ENCODE results near the gene TP73.
"Not testable (repeated sequence)": the region's sequence is repeated elsewhere in the genome, so short reads cannot be mapped to it uniquely, and the experiment has no call there.

The TP73 gene

DNA sequence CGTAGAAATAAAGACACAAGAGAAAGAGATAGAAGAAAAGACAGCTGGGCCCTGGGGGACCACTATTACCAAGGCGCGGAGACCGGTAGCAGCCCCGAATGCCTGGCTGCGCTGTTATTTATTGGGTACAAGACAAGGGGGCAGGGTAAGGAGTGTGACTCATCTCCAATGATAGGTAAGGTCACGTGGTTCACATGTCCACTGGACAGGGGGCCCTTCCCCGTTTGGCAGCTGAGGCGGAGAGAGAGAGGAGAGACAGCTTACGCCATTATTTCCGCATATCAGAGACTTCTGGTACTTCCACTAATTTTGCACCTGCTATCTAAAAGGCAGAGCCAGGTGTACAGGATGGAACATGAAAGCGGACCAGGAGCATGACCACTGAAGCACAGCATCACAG, 31.6 kb upstream of the TP73 start:
- H3K27me3 ChIP-seq (replicated peaks; ENCODE audit: control insufficient read depth, insufficient read depth, low read length) = no peaks in the 10 kb centered on the region
- TF ChIP-seq, protein P1, sequence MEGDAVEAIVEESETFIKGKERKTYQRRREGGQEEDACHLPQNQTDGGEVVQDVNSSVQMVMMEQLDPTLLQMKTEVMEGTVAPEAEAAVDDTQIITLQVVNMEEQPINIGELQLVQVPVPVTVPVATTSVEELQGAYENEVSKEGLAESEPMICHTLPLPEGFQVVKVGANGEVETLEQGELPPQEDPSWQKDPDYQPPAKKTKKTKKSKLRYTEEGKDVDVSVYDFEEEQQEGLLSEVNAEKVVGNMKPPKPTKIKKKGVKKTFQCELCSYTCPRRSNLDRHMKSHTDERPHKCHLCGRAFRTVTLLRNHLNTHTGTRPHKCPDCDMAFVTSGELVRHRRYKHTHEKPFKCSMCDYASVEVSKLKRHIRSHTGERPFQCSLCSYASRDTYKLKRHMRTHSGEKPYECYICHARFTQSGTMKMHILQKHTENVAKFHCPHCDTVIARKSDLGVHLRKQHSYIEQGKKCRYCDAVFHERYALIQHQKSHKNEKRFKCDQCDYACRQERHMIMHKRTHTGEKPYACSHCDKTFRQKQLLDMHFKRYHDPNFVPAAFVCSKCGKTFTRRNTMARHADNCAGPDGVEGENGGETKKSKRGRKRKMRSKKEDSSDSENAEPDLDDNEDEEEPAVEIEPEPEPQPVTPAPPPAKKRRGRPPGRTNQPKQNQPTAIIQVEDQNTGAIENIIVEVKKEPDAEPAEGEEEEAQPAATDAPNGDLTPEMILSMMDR (IDR thresholded peaks at IDR 0.05; ENCODE audit: insufficient read depth, low read length, poor library complexity, severe bottlenecking) = no peak
- H3K36me3 ChIP-seq (ENCODE audit: control insufficient read depth, insufficient read depth, low read length) = no peaks in the 10 kb centered on the region
- DNase-seq (ENCODE audit: extremely low read depth, insufficient read length) = no peak
- no peak overlapping the region for H3K4me3 ChIP-seq (replicated peaks; ENCODE audit: low read depth, low read length)

DNA sequence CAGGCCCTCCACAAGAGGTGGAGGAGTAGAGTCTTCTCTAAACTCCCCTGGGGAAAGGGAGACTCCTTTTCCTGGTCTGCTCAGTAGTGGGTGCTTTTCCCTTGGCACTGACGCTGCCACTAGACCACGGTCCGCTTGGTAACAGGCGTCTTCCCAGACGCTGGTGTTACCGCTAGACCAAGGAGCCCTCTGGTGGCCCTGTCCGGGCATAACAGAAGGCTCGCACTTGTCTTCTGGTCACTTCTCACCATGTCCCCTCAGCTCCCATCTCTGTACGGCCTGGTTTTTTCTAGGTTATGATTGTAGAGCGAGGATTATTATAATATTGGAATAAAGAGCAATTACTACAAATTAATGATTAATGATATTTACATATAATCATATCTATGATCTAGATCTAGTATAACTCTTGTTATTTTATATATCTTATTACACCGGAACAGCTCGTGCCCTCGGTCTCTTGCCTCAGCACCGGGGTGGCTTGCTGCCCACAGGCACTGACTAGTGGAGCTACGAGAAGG, 31.1 kb upstream of the TP73 start:
- not testable (repeated sequence) for H3K27me3 ChIP-seq (replicated peaks; ENCODE audit: control insufficient read depth, insufficient read depth, low read length); DNase-seq (ENCODE audit: extremely low read depth, insufficient read length); H3K4me3 ChIP-seq (replicated peaks; ENCODE audit: low read depth, low read length); H3K36me3 ChIP-seq (ENCODE audit: control insufficient read depth, insufficient read depth, low read length)
- TF ChIP-seq, protein P1 (IDR thresholded peaks at IDR 0.05; ENCODE audit: insufficient read depth, low read length, poor library complexity, severe bottlenecking) = peak; percentile 51

DNA sequence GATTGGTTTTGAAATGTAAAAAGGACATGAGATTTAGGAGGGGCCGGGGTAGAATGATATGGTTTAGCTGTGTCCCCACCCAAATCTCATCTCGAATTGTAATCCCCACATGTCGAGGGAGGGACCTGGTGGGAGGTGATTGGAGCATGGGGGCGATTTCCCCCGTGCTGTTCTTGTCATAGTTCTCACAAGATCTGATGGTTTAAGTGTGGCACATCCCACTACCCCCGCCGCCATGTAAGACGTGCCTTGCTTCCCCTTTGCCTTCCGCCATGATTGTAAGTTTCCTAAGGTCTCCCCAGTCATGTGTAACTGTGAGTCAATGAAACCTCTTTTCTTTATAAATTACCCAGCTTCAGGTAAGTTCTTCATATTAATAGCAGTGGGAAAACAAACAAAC, 30.2 kb upstream of the TP73 start:
- not testable (repeated sequence) for H3K36me3 ChIP-seq (ENCODE audit: control insufficient read depth, insufficient read depth, low read length); H3K27me3 ChIP-seq (replicated peaks; ENCODE audit: control insufficient read depth, insufficient read depth, low read length); DNase-seq (ENCODE audit: extremely low read depth, insufficient read length); H3K4me3 ChIP-seq (replicated peaks; ENCODE audit: low read depth, low read length)

DNA sequence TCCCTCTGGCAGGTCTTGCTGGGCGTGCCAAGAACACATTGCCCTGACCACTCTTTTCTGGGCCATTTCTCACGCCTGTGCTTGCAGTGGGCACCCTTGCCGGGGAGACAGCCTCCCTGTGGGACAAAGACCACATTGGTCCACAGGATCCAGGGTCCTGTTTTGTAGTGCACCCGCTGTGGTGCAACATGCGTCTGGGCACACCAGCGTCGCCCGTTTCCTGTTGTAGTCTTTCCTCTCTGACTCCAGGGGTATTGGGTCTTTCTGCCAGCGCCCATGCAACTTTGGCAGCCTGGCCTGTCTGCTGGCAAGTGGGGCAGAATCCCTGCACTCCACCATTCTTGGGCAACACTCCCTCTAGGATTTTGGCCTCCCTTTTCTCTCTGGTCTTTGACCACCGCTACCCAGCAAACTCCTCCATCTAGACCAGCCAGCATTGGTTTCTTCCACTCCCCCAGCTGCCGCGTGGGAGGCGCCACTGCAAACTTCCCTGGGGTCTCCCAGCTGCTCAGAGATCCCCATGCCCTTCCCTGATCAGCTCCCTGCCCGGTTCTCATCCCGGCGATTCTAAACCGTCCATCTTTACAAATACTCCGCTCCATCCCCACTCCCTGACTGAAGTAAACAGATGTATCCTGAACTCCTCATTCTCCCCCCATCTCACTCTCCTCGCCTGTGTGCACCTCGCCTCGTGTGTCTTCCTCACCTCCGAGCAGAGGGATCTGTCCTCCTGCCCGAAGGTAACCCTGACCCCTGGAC, 28.7 kb upstream of the TP73 start:
- H3K27me3 ChIP-seq (replicated peaks; ENCODE audit: control insufficient read depth, insufficient read depth, low read length) = no peaks in the 10 kb centered on the region
- H3K36me3 ChIP-seq (ENCODE audit: control insufficient read depth, insufficient read depth, low read length) = peaks cover 3% of the 10 kb centered on the region
- TF ChIP-seq, protein P1 (IDR thresholded peaks at IDR 0.05; ENCODE audit: insufficient read depth, low read length, poor library complexity, severe bottlenecking) = no peak
- peak overlapping the region; percentile 86 for H3K4me3 ChIP-seq (replicated peaks; ENCODE audit: low read depth, low read length)
- DNase-seq (ENCODE audit: extremely low read depth, insufficient read length) = no peak

DNA sequence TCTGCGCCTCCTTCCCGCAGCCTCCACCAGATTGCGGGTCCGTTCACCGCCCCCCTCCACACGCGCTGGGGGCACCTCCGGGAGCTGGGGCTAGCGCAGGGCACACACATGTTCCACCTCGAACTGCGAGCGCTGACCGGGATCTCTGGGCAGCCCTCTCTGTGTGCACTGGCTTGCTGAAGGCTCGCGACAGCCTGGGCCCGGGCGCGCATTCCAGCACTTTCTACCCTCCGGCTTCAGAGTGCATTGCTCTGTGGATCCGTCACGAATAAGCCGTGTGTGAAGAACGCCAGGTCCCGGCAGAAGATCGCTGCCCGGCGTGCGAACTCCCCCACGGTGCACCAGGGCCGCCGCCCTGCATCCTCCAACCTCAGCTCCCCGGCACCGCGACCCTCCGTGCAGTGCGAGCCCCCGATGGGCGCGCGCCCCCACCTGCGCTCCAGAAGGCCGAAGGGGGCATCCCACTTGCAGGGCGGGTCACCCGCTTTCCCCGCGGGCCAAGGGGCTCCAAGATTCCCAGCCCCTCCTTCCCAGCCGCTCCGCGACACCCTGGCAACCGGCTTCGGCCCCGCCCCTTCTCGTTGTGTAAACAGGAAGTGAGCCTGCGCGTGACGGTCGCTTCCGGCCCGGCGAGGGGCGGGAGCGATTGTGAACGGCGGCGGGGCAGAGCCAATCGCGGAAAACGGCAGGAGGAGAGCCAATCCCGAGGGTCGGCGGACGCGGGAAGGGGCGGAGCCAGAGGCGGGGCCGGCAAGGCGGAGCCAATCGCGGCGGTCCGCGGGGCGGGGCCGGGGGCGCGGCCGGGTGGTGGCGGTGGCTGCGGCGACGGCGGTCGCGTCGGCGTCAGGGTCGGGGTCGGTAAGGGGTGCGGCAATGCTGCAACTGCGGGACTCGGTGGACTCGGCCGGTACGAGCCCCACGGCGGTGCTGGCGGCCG, 27.8 kb upstream of the TP73 start, which contains the start of gene TPRG1L:
TPRG1L (plus strand) TSS at position 816 of the 937 bp plus-strand sequence; CDS start at position 874, 58 bp downstream.
- TF ChIP-seq, protein P1 (IDR thresholded peaks at IDR 0.05; ENCODE audit: insufficient read depth, low read length, poor library complexity, severe bottlenecking) = no peak
- DNase-seq (ENCODE audit: extremely low read depth, insufficient read length) = peak; percentile 97
- H3K4me3 ChIP-seq (replicated peaks; ENCODE audit: low read depth, low read length) = peak within 1 kb of the TSS; percentile 86
- H3K36me3 ChIP-seq (ENCODE audit: control insufficient read depth, insufficient read depth, low read length) = peaks cover 8% of the 10 kb centered on the region
- H3K27me3 ChIP-seq (replicated peaks; ENCODE audit: control insufficient read depth, insufficient read depth, low read length) = no peaks in the 10 kb centered on the region
